Colonic mucosa (tissue), 4 donors: ENCODE results near the gene TEKT3. TPM values are rescaled to one million over a fixed set of nuclear protein-coding genes. Genes with fewer than 3 reads are reported as not detected.

Source experiments
- DNase-seq: peaks from one replicate; pipeline ENCODE4 v3.0.0-alpha.2; 2020
- H3K27ac ChIP-seq: fragments of 200-600 bp; one replicate; pipeline ENCODE4 v1.8.0; 2021
- H3K27me3 ChIP-seq: fragments of 200-600 bp; one replicate; pipeline ENCODE4 v1.8.0; 2021
- H3K36me3 ChIP-seq: fragments of 200-600 bp; one replicate; pipeline ENCODE4 v1.8.0; 2021
- H3K4me1 ChIP-seq: fragments of 200-600 bp; one replicate; pipeline ENCODE4 v1.8.0; 2021; ENCODE audit warnings: mild to moderate bottlenecking
- H3K4me3 ChIP-seq: fragments of 200-600 bp; one replicate; pipeline ENCODE4 v1.8.0; 2021
- H3K9ac ChIP-seq, 2 donors: one replicate each; pipeline ENCODE4 v1.7.0; 2013; ENCODE audit warnings: control low read depth in 2 of 2, low read depth in 2 of 2, low read length in 2 of 2
- H3K9me3 ChIP-seq: fragments of 200-600 bp; one replicate; pipeline ENCODE4 v1.8.0; 2021
- CTCF ChIP-seq: fragments of 200-600 bp; IDR thresholded peaks from one replicate; pipeline ENCODE4 v1.8.0; 2022; ENCODE audit warnings: antibody characterized with exemption, mild to moderate bottlenecking
- intact Hi-C: fragments of 100-400 bp; cut with DNase I; formaldehyde crosslinking; loops from one replicate; pipeline ENCODE4 v1.14.1; 2022
- total RNA-seq, 2 donors: library from RNA; stranded (reverse); fragmentation: NEBNext Ultra II Directional in 1 of 2; extraction: Animal tissue kit (Norgen Biotek cat#: 25700) in 1 of 2; gene quantifications; one replicate each; pipeline ENCODE4 v1.2.1, GENCODE V29; 2021
- donor health status: healthy.
- donor health status: DM: no; HTN: no; CAD: no.
- donor health status: DM: no; HTN: no; CAD: no.

TEKT3 gene
- total RNA-seq, 2 donors from 2014 or later = 0.45 TPM; not detected in 1

GRCh38 chr17:15281909-15282308 lies 59.5 kb downstream of the TEKT3 start:
- intact Hi-C loops = no loop called here
- H3K4me3 ChIP-seq = no peak overlapping the region
- H3K27ac ChIP-seq = no peak overlapping the region
- TF ChIP-seq CTCF = no peak
- H3K9me3 ChIP-seq = no peaks in the 10 kb centered on the region
- no peaks in the 10 kb centered on the region for H3K4me1 ChIP-seq
- no peaks in the 10 kb centered on the region for H3K27me3 ChIP-seq
- no peaks in the 10 kb centered on the region for H3K36me3 ChIP-seq
- DNase-seq = no peak
- H3K9ac ChIP-seq = no peak overlapping the region

- H3K9me3 ChIP-seq = no peaks in the 10 kb centered on the region
- H3K9ac ChIP-seq = no peak overlapping the region
- no peak for DNase-seq
- intact Hi-C loops = no loop called here
- H3K36me3 ChIP-seq = no peaks in the 10 kb centered on the region
- no peak overlapping the region for H3K4me3 ChIP-seq
- TF ChIP-seq CTCF = no peak
- H3K27ac ChIP-seq = no peak overlapping the region
- no peaks in the 10 kb centered on the region for H3K27me3 ChIP-seq
- H3K4me1 ChIP-seq = no peaks in the 10 kb centered on the region
These were observed 62.4 kb downstream of the TEKT3 start for GRCh38 chr17:15278924-15279477.

DNA sequence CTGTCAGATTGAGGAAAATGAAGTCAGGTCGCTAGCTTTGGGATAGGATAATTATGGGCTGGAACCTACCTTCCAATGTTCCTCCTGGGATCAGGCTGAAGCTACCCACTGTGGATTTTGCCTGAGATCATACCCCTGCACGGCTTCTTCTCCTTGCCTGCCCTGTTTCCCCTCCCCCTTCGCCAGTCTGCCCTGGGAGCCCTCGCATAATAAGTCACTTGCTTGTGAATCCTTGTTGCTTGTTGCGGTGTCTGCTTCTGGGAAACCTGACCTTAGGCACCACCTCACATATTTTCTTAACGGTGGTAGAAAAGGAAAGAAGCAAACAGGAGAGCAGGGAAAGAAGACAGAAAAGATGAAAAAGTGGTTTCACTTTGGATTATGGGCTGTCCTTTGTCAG lies 63.0 kb downstream of the TEKT3 start:
- Histone ChIP-seq H3K27me3 (no peaks in the 10 kb centered on the region), H3K36me3 (no peaks in the 10 kb centered on the region), H3K4me3 (no peak overlapping the region), H3K4me1 (no peaks in the 10 kb centered on the region), H3K9me3 (no peaks in the 10 kb centered on the region), H3K9ac (no peak overlapping the region), H3K27ac (no peak overlapping the region)
- intact Hi-C loops = no loop called here
- no peak for DNase-seq
- no peak for TF ChIP-seq CTCF

DNA sequence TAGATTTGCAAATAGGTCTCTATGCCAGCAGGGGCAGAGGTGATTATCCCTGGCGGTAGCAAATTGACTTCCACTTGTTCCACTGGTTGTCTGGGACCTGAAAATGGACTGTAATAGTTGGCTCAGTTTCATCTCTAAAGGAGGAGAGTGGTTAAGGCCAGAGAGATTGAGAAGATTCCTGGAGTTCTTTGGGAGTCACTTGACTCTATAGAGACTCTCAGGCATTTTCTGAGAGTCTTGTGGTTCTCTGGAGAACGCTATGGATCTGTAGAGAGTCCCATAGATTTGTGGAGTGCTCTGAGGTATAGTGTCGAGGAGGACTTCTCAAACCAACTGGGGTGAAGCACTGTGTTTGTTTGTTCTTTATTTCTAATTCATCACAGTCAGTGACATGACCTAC lies 67.4 kb downstream of the TEKT3 start:
- Histone ChIP-seq H3K9me3 (no peaks in the 10 kb centered on the region), H3K27me3 (no peaks in the 10 kb centered on the region), H3K9ac (no peak overlapping the region), H3K4me1 (no peaks in the 10 kb centered on the region), H3K4me3 (no peak overlapping the region), H3K27ac (no peak overlapping the region), H3K36me3 (no peaks in the 10 kb centered on the region)
- no peak for DNase-seq
- no peak for TF ChIP-seq CTCF
- intact Hi-C loops = no loop called here

DNA sequence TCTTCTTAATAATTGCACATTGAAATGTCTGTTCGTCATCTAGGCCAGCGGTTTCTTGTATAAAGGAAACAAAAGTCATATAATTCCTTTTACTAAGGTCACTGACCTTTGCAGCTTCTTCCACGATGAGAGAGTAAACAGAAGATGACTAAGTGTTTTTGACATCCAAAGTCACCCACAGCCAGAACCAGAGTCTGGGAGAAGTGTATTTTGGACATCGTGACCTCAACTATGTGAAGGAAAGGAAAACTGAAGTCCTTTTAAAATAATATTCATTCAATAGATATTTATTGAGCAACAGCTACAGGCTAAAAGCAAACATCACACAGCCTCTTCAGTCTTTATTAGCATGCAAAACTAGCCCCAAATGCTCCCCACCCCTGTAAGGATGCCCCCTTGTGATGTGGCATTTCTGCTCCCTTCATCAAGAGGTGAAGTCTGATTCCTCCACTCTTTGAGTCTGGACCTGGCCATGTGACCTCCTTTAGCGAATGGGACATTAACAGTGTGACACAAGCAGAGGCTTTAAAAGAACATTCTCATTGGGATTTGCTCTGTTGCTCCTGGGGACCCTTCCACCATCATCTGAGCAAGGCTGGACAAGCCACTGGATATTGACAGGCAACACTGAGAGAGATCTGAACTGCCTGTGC lies 68.1 kb downstream of the TEKT3 start:
- H3K27me3 ChIP-seq = no peaks in the 10 kb centered on the region
- no peak overlapping the region for H3K4me3 ChIP-seq
- H3K36me3 ChIP-seq = no peaks in the 10 kb centered on the region
- H3K27ac ChIP-seq = peak overlapping the region; percentile 29
- no peak for TF ChIP-seq CTCF
- no peaks in the 10 kb centered on the region for H3K9me3 ChIP-seq
- H3K9ac ChIP-seq = no peak overlapping the region
- no peaks in the 10 kb centered on the region for H3K4me1 ChIP-seq
- no peak for DNase-seq
- intact Hi-C loops = no loop called here
